GM12878 (cell line): Measurements from ENCODE around the gene RDH5. TPM values are rescaled to one million over a fixed set of nuclear protein-coding genes. Genes with fewer than 3 reads are reported as not detected.
A peak's percentile ranks its signal among the peaks of the same experiment; 100 is the strongest.

Experiments used
- ATF2 ChIP-seq: IDR thresholded peaks from 2 replicates; pipeline ENCODE4 v1.6.1; 2012; ENCODE audit warnings: low read length, inconsistent platforms
- BMI1 ChIP-seq: fragments of 450-650 bp; IDR thresholded peaks from 2 replicates; pipeline ENCODE4 v1.6.1; 2016; ENCODE audit warnings: mild to moderate bottlenecking, moderate library complexity, borderline replicate concordance
- BRCA1 ChIP-seq: IDR thresholded peaks from 2 replicates; pipeline ENCODE4 v1.6.1; 2011; ENCODE audit warnings: low read depth, low read length, improper control_type of control experiment
- CHD1 ChIP-seq: IDR thresholded peaks from 2 replicates; pipeline ENCODE4 v1.6.1; 2012; ENCODE audit warnings: low read depth, low read length, improper control_type of control experiment
- EGR1 ChIP-seq, 2 experiments: IDR thresholded peaks; 1 replicate in 1 of 2; 2 replicates in 1 of 2; pipeline ENCODE4 v1.6.1; 2011 to 2012; ENCODE audit warnings: low read depth in 2 of 2, low read length in 2 of 2, borderline replicate concordance in 1 of 2, mild to moderate bottlenecking in 1 of 2, moderate library complexity in 1 of 2
- EZH2 ChIP-seq: IDR thresholded peaks from 2 replicates; pipeline ENCODE4 v1.6.1; 2012; ENCODE audit warnings: low read depth, mild to moderate bottlenecking, control low read depth, inconsistent platforms, low read length, borderline replicate concordance; ENCODE audit not compliant: control insufficient read depth
- MAX ChIP-seq: IDR thresholded peaks from 2 replicates; pipeline ENCODE4 v1.6.1; 2012; ENCODE audit warnings: low read depth, low read length, improper control_type of control experiment
- MLLT1 ChIP-seq: fragments of 450-650 bp; IDR thresholded peaks from 2 replicates; pipeline ENCODE4 v1.6.1; 2016; ENCODE audit warnings: mild to moderate bottlenecking
- PKNOX1 ChIP-seq: fragments of 450-650 bp; IDR thresholded peaks from 2 replicates; pipeline ENCODE4 v1.6.1; 2016; ENCODE audit warnings: mild to moderate bottlenecking
- PML ChIP-seq: IDR thresholded peaks from 2 replicates; pipeline ENCODE4 v1.6.1; 2012; ENCODE audit warnings: low read length, inconsistent platforms
- POU2F2 ChIP-seq: IDR thresholded peaks from 3 replicates; pipeline ENCODE4 v1.6.1; 2011; ENCODE audit warnings: low read depth, mild to moderate bottlenecking, low read length, borderline replicate concordance
- RCOR1 ChIP-seq: conservative IDR thresholded peaks from 2 replicates; pipeline ENCODE4 v1.6.1; 2012; ENCODE audit warnings: low read depth, low read length, improper control_type of control experiment
- REST ChIP-seq: IDR thresholded peaks from 2 replicates; pipeline ENCODE4 v1.6.1; 2012; ENCODE audit warnings: mild to moderate bottlenecking, low read depth, low read length
- SMARCA5 ChIP-seq: fragments of 450-650 bp; IDR thresholded peaks from 2 replicates; pipeline ENCODE4 v1.6.1; 2017; ENCODE audit warnings: mild to moderate bottlenecking
- SP1 ChIP-seq: IDR thresholded peaks from one replicate; pipeline ENCODE4 v1.6.1; 2011; ENCODE audit warnings: low read depth, low read length
- ZNF592 ChIP-seq: fragments of 450-650 bp; IDR thresholded peaks from 2 replicates; pipeline ENCODE4 v1.6.1; 2017; ENCODE audit warnings: mild to moderate bottlenecking, moderate library complexity
- polyA plus RNA-seq, 11 experiments: library from polyadenylated mRNA; depleted of rRNA in 4 of 11; unstranded in 6 of 11; stranded (reverse) in 5 of 11; fragments of >200 nt; fragmentation: Nextera tagmentation in 4 of 11; fragmentation: Illumina TruSeq in 1 of 11; extraction: Ambion mirVana in 4 of 11; extraction: Trizol in 1 of 11; gene quantifications; 1 replicate in 1 of 11; 2 replicates in 10 of 11; pipeline versions ENCODE4 v1.2.1 to v1.2.3, GENCODE V29; 2011 to 2016; ENCODE audit warnings: inconsistent platforms in 2 of 11, missing spikeins in 2 of 11, low read depth in 1 of 11
- total RNA-seq, 4 experiments: library from RNA; depleted of rRNA in 3 of 4; stranded (reverse); fragments of >200 nt in 3 of 4; fragmentation: Illumina TruSeq in 1 of 4; extraction: Trizol in 1 of 4; gene quantifications; 2 replicates each; pipeline versions ENCODE4 v1.2.1 to v1.2.3, GENCODE V29; 2013 to 2021

RDH5 gene
- total and polyA plus RNA-seq, 10 of the 15 experiments (the other 5 are each of a cell fraction or from before 2014, with no cell fraction given), result 2.6 to 11.6 (median 7.3) TPM

GRCh38 chr12:55728939-55729818, 9.0 kb downstream of the RDH5 start, which contains the start of gene CD63 (continued):
- peak; percentile 37; the same call in 1 of the 2 replicates for TF ChIP-seq REST
- TF ChIP-seq PML, result peak; percentile 57; the same call in 1 of the 2 replicates
- TF ChIP-seq BMI1, result no peak
- peak; percentile 28 for TF ChIP-seq SP1
- TF ChIP-seq PKNOX1, result peak; percentile 97
- peak; percentile 63; the same call in 1 of the 2 replicates for TF ChIP-seq SMARCA5
- TF ChIP-seq ZNF592, result no peak
- TF ChIP-seq ATF2, result no peak
- 0 out of 3 replicates have a peak, but pooled peaks have one; percentile 27 for TF ChIP-seq POU2F2
- TF ChIP-seq MLLT1, result peak; percentile 59; the same call in 1 of the 2 replicates
- TF ChIP-seq BRCA1, result no peak
- no peak; the same call in 1 of the 2 replicates for TF ChIP-seq CHD1
- peak; percentile 87 for TF ChIP-seq MAX
- no peak for TF ChIP-seq RCOR1
- peak in 1 of 2 experiments; percentile 98; a peak in 2 of 3 replicates for TF ChIP-seq EGR1 (IDR thresholded peaks at IDR 0.05; ENCODE audit: borderline replicate concordance in 1 of 2, low read depth in 2 of 2, low read length in 2 of 2)
- TF ChIP-seq EZH2, result no peak
